ENCODE measurements around the gene RTCA.
A peak's percentile ranks its signal among the peaks of the same experiment; 100 is the strongest.
"Not testable (repeated sequence)": the region's sequence is repeated elsewhere in the genome, so short reads cannot be mapped to it uniquely, and the experiment has no call there.

Gene RTCA

GRCh38 chr1:100265931-100266740 is at the start of gene RTCA:
Gene RTCA (plus strand): TSS chr1:100266216. CDS start chr1:100266376, 160 bp downstream.
- peak; percentile 92 for DNase-seq (ENCODE audit: low read depth)

DNA sequence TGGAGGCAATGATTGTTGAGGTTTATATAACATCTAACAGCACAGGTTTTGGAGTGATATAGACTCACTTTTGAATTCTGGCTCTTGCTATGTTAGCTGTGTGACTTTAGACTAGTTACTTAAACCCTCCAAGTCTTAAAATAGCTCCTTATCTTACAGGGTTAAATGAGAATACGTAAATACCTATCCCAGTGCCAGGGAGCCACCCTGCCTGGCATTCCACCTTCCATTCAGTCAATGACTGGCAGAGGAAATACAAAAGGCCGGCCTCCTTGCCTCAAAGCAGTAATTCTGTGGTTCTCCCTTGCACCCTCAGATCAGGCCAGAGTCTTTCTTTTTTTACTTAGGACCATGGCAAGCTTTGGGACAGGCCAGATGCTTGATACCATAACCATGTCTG is 48.2 kb upstream of the RTCA start:
- no peak for DNase-seq (ENCODE audit: low read depth)

DNA sequence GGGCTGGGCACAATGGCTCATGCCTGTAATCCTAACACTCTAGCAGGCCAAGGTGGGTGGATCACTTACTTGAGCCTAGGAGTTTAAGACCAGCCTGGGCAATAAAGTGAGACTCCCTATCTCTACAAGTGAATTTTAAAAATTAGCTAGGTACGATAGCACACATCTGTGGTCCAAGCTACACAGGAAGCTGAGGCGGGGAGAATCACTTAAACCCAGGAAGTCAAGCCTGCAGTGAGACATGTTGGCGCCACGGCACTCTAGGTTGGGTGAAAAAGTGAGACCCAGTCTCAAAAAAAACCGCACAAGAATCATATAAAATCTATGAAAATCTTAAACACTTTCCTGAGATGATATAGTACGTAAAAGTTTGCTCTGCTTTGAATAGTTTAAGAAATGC is 46.6 kb upstream of the RTCA start:
- DNase-seq (ENCODE audit: low read depth), result no peak

- DNase-seq (ENCODE audit: low read depth), result no peak
Measured at GRCh38 chr1:100219883-100220282, 46.1 kb upstream of the RTCA start.

GRCh38 chr1:100222428-100222827 is 43.6 kb upstream of the RTCA start:
- no peak for DNase-seq (ENCODE audit: low read depth)

GRCh38 chr1:100229681-100230443 is 36.2 kb upstream of the RTCA start:
- no peak for DNase-seq (ENCODE audit: low read depth)

- no peak for DNase-seq (ENCODE audit: low read depth)
Measured at GRCh38 chr1:100230765-100231164, 35.3 kb upstream of the RTCA start.

- no peak for DNase-seq (ENCODE audit: low read depth)
Measured at GRCh38 chr1:100231721-100232120, 34.3 kb upstream of the RTCA start.

DNA sequence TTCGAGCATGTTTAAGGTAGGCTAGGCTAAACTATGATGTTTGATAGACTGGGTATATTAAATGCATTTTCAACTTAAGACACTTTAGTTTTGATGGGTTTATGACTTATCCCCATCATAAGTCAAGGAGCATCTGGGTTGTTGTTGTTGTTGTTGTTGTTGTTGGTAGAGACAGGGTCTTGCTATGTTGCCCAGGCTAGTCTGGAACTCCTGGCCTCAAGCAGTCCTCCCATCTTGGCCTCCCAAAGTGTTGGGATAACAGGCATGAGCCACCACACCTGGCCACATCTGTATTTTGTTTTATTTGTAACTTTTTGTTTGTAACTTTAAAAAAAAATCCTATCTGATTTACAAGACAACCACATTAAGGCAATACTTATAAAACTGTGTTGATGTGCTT is 33.9 kb upstream of the RTCA start:
- DNase-seq (ENCODE audit: low read depth), result no peak

DNA sequence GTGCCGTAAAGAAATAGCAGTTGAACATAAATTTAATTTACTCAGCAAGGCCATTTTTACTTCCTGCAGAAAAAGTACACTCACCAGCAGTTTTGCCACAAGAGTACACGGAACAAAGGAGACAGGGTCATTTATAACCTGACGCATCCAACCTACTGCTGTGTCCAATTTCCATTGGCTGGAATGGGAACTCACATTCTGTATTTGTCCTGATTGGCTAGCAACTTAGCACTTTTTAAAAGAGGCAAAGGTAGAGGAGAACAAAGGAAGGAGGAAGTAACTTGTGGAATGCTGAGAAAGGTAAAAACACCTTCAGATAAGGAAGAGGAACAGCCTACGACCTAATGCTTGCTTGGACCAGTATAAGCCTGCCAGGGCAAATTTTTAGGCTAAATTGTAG is 32.5 kb upstream of the RTCA start:
- DNase-seq (ENCODE audit: low read depth), result not testable (repeated sequence)

DNA sequence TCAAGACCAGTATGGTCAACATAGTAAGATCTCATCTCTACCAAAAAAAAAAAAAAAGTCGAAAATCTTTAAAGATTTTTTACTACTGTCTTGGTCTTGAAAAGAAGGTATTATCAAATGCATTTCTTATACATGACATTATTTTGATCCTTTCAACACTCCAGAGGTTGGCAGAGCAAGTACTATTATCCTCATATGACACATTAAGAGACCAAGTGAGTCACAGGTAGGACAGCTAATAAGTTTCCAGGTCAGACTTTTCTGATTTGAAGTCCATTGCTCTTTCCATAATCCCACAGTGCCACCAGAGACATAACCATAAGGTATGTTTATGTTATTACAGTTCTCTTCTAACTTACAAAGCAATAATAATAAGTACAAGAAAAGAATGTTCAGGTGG is 31.6 kb upstream of the RTCA start:
- no peak for DNase-seq (ENCODE audit: low read depth)

DNA sequence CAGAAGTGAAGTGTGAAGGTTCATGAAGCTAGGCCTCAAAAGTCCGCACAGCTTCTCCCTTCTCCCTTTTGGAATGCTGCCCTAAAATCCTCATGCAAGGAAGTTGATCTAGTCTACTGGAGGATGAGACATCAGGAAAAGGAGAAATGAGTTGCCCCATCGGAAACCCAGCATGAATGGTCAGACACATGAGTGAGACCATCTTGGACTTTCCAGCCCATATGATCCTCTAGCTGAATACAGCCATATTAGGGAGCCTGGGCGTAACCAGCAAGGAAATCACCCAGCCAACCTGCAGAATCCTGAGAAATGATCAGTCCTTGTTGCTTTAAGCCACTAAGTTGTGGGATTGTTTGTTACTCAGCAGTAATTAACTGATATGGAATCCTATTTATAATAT is 28.9 kb upstream of the RTCA start:
- DNase-seq (ENCODE audit: low read depth), result no peak

GRCh38 chr1:100239961-100240360 is 26.1 kb upstream of the RTCA start:
- DNase-seq (ENCODE audit: low read depth), result no peak

DNA sequence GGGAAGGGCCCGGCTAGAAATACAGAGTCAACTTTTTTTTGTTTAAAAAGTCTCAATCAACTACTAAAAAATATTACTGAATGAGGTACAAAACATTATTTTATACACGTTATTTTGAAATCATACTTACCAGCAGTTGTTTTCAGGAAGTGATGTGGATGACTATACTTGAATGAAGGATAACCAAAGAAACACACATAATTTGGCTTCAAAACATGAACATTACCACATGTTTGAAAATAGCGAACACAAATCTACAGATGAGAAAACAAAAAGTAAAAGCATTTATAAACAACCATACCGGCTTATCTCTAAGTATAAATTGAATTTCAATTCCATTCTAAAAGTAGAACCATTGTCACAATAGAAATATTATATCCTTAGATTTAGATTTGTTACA is 25.4 kb upstream of the RTCA start:
- no peak for DNase-seq (ENCODE audit: low read depth)

DNA sequence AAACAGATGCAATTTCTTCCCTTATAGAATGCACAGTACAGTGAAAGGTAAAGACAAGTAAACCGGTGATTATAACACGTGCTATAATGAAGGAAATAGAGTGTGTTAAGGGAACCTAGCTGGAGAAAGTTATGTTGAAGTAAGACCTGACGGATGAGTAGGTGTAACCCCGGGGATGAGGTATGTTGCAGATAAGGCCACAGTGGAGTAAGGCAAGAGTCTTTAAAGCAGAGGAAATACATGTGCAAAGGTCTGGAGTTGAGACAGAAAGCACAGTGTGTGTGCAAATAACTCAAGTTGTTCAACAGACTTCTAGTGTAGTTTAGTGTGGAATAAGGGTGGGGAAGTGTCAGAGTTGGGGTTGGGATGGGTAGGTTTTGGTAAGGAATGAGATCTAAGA is 19.3 kb upstream of the RTCA start:
- DNase-seq (ENCODE audit: low read depth), result no peak

DNA sequence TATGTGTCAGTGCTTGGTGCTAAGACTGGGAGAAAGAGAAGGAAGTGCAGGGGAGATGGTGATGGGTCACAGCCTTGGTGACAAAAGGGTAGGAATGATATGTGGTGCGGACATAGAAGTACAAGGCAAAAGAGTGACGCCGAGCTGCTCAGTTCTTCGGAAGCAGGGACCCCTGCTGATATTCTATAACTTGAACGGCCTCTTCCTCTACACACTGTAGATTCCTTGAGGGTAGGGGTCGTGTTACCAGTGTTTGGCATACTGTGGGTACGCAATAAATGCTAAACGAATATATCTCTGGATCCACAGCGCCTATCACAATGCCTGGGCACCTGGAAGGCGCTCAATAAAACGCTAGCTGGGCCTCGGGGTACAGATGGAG is 16.9 kb upstream of the RTCA start:
- no peak for DNase-seq (ENCODE audit: low read depth)

DNA sequence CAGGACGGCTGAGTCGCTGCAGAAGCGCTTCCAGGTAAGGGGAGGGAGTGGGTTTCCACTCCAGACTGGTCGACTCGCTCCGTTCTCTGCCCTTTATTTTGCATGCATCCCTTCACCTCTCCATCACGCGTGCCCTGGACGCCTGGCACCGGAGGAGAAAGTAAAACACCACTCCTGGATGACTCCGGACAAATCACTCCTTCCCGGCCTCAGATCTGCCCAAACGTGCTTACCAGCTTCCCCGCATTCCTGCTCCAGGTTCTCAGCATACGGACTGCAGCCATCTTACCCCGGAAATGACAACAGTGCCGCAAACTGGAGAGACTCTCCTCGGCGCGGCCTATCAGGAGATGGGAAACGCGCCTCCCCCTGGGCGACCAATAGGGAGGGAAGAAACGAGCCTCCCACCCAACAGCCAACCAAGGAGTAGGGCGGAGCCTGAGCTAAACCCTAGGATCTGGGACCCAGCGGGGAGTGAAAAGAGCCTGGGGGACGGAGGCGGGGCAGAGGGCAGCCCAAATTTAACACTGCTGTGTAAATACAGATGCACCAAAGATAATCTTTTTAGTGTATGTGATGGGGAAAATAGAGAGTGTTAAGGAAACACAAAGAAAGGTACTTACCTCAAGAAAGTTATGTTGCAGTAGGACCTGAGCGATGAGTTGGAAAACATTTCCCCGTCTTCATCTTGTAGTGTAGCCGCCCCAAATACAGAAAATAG is 16.3 kb upstream of the RTCA start, which contains the start of gene DBT:
DBT (minus strand) TSS at position 298 of the 721 bp plus-strand sequence; CDS start at position 284, 14 bp downstream.
- DNase-seq (ENCODE audit: low read depth), result peak; percentile 83

- no peak for DNase-seq (ENCODE audit: low read depth)
Measured at GRCh38 chr1:100250264-100250663, 15.8 kb upstream of the RTCA start.

GRCh38 chr1:100250807-100251206 is 15.2 kb upstream of the RTCA start:
- no peak for DNase-seq (ENCODE audit: low read depth)

DNA sequence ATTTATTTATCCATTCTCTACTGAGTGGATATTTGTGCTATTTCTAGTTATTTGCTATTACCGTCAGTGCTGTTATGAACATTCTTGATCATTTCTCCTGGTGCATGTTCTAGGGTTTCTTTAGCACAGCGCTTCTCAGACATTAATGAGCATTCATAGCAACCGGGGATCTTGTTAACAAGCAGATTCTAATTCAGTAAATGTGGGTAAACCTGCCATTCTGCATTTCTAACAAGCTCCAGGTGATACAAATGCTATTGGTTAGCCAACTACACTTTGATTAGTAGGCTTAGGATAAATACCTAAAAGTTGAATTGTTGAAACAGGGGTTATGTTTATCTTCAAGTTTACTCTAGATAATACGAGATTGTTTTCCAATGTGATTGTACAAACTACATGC is 13.1 kb upstream of the RTCA start:
- no peak for DNase-seq (ENCODE audit: low read depth)

GRCh38 chr1:100253552-100253951 is 12.5 kb upstream of the RTCA start:
- DNase-seq (ENCODE audit: low read depth), result no peak

GRCh38 chr1:100256273-100256672 is 9.7 kb upstream of the RTCA start:
- not testable (repeated sequence) for DNase-seq (ENCODE audit: low read depth)

DNA sequence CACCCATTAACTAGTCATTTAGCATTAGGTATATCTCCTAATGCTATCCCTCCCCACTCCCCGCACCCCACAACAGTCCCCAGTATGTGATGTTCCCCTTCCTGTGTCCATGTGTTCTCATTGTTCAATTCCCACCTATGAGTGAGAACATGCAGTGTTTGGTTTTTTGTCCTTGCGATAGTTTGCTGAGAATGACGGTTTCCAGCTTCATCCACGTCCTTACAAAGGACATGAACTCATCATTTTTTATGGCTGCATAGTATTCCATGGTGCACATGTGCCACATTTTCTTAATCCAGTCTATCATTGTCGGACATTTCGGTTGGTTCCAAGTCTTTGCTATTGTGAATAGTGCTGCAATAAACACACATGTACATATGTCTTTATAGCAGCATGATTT is 7.6 kb upstream of the RTCA start:
- not testable (repeated sequence) for DNase-seq (ENCODE audit: low read depth)

Data from stimulated activated CD8-positive, alpha-beta memory T cell treated with anti-CD3 and anti-CD28 coated beads, Interleukin-7, amount 100 ng/mL, for 24 hours (primary cell).